ENCODE measurements around the gene FLAD1.

Gene FLAD1

GRCh38 chr1:155017041-155017945 is 34.1 kb downstream of the FLAD1 start:
- DNase-seq (ENCODE audit: low read depth), result no peak
- H3K4me3 ChIP-seq (ENCODE audit: low read depth, low read length), result peak overlapping the region; percentile 46

GRCh38 chr1:155017946-155018316 is 34.8 kb downstream of the FLAD1 start:
- DNase-seq (ENCODE audit: low read depth), result no peak
- TF ChIP-seq CTCF (IDR thresholded peaks at IDR 0.05; ENCODE audit: low read depth, low read length, missing control alignments), result no peak
- peak overlapping the region; percentile 46 for H3K4me3 ChIP-seq (ENCODE audit: low read depth, low read length)

More at GRCh38 chr1:155017041-155017945, 34.1 kb downstream of the FLAD1 start:
- peak; percentile 100 for TF ChIP-seq CTCF (IDR thresholded peaks at IDR 0.05; ENCODE audit: low read depth, low read length, missing control alignments)

GRCh38 chr1:155018617-155019348 is 35.6 kb downstream of the FLAD1 start:
- H3K4me3 ChIP-seq (ENCODE audit: low read depth, low read length), result no peak overlapping the region
- no peak for TF ChIP-seq CTCF (IDR thresholded peaks at IDR 0.05; ENCODE audit: low read depth, low read length, missing control alignments)

GRCh38 chr1:155019377-155020245 is 36.5 kb downstream of the FLAD1 start:
- DNase-seq (ENCODE audit: low read depth), result no peak
- H3K4me3 ChIP-seq (ENCODE audit: low read depth, low read length), result no peak overlapping the region
- no peak for TF ChIP-seq CTCF (IDR thresholded peaks at IDR 0.05; ENCODE audit: low read depth, low read length, missing control alignments)

More at GRCh38 chr1:155018617-155019348, 35.6 kb downstream of the FLAD1 start:
- DNase-seq (ENCODE audit: low read depth), result no peak

GRCh38 chr1:155022136-155022926 is 39.2 kb downstream of the FLAD1 start:
- DNase-seq (ENCODE audit: low read depth), result no peak
- TF ChIP-seq CTCF (IDR thresholded peaks at IDR 0.05; ENCODE audit: low read depth, low read length, missing control alignments), result no peak
- H3K4me3 ChIP-seq (ENCODE audit: low read depth, low read length), result no peak overlapping the region

- H3K4me3 ChIP-seq (ENCODE audit: low read depth, low read length), result no peak overlapping the region
- no peak for DNase-seq (ENCODE audit: low read depth)
- TF ChIP-seq CTCF (IDR thresholded peaks at IDR 0.05; ENCODE audit: low read depth, low read length, missing control alignments), result no peak
Measured at GRCh38 chr1:155022927-155023236, 39.7 kb downstream of the FLAD1 start.
